Measurements from ENCODE around the gene BAZ2B. TPM values are rescaled to one million over a fixed set of nuclear protein-coding genes. Genes with fewer than 3 reads are reported as not detected.
"Not testable (repeated sequence)": the region's sequence is repeated elsewhere in the genome, so short reads cannot be mapped to it uniquely, and the experiment has no call there.

Gene BAZ2B
- total RNA-seq, 1 experiment from 2014 or later, result 21.5 TPM

GRCh38 chr2:159539701-159540100 lies 76.6 kb downstream of the BAZ2B start:
- no peak for DNase-seq (ENCODE audit: low read depth)

DNA sequence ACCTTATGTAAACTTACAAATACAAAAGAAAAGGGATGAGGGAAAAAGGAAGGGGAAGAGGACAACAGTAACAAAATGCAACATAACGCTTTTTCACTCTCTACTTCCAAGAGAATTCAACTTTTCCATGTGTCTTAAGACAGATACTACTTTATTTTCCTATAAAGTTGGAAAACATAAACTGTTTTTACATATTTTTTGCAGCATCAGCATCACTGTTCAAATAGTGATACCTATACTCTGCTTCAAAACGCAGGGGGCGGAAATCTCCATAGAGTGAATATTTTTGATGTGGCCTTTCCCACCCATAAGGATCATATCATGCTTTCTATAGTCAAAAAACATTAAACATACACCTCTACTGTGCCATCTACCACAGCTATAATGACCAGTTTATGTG lies 77.5 kb downstream of the BAZ2B start:
- DNase-seq (ENCODE audit: low read depth), result no peak

DNA sequence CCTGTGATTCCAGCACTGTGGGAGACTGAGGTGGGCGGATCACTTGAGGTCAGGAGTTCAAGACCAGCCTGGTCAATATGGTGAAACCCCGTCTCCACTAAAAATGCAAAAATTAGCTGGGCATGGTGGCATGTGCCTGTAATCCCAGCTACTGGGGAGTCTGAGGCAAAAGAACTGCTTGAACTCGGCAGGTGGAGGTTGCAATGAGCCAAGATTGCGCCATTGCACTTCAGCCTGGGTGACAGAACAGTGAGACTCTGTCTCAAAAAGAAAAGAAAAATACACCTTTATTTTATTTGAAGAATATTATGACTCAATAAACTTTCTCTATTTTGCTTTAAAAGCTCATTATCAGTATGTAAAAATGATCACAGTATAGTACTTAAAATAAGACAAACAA lies 81.1 kb downstream of the BAZ2B start:
- DNase-seq (ENCODE audit: low read depth), result not testable (repeated sequence)

- no peak for DNase-seq (ENCODE audit: low read depth)
Observed at GRCh38 chr2:159531475-159531874, 84.9 kb downstream of the BAZ2B start.

GRCh38 chr2:159526433-159526832 lies 89.9 kb downstream of the BAZ2B start:
- DNase-seq (ENCODE audit: low read depth), result no peak

GRCh38 chr2:159525012-159525411 lies 91.3 kb downstream of the BAZ2B start:
- DNase-seq (ENCODE audit: low read depth), result no peak

DNA sequence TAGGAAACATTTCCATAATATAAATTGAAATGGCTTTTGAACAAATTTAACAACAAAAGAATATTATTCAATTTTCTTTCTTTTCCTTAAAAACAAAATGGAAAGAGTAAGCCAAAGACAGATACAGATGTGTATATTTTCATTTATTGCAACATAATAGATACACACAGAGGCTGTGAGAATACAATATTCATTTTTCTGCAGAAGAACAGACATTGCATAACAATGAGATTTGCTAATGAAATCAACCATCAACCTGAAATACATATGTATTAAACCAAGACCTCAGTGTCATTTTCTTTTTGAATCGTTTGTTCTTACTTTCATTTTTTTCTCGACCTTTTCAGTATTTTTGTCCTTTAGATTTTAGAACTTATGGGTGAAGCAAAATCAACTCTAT lies 95.1 kb downstream of the BAZ2B start:
- DNase-seq (ENCODE audit: low read depth), result no peak

GRCh38 chr2:159518321-159519005 lies 97.9 kb downstream of the BAZ2B start:
- no peak for DNase-seq (ENCODE audit: low read depth)

DNA sequence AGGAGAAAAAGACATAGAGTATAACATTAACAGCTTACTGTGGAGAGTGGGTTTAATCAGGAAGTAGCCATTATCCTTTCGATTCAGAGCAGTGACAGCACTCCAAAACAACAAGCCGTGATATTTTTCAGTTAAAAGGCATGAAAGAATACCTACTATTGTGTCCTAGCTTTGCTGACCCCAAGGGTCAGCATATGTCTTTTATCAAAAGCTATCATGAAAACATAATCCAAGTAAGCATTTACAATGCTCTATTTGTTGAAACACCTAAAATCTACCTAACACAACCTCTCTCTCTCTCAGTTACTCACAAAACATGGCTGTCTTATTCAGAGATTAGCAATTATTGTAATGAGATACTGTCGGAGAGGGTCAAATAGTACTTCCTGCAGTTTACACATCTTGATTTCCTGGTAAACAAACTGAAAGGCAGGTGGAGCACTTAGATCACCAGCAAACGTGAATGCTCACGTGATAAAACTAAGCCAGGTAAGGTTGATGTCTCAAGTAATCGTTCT lies 100.0 kb downstream of the BAZ2B start:
- DNase-seq (ENCODE audit: low read depth), result no peak

DNA sequence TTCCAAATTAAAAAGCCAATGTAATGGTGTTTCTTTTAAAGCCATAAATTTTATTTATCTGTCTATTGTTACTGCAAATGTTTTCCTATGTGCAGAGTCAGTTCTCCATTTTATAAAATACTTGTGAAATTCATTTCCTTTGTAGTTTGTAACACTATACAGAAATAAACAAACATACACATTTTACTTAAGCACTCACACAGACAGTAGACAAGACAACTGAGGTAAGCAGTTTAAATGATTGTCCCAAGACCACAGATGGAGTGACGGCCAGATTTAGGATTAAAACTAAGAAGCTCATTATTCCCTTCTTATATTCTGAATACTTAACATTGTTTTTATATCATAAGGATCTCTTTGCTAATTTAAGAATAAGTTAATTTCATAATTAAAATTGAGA lies 100.9 kb downstream of the BAZ2B start:
- DNase-seq (ENCODE audit: low read depth), result no peak

DNA sequence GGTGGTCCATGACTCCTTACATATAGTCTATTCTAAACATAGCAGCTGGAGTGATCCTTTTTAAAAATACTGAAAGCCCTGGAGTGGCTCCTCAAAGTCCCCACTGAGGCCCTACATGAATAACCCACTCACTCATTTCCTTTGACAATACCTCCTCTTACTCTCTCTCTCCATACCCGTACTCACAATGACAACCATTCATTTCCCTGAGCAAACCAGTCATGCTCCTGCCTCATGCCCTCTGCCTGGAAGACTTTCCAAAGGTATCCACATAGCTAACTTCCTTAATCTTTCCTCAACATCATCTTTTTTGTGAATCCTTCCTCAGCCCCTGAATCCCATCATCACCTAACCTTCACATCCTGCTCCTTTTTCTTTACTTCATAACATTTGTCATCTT lies 102.6 kb downstream of the BAZ2B start:
- no peak for DNase-seq (ENCODE audit: low read depth)

- no peak for DNase-seq (ENCODE audit: low read depth)
Observed at GRCh38 chr2:159508140-159508539, 108.2 kb downstream of the BAZ2B start.

GRCh38 chr2:159506764-159507440 lies 109.4 kb downstream of the BAZ2B start:
- DNase-seq (ENCODE audit: low read depth), result peak; percentile 9

DNA sequence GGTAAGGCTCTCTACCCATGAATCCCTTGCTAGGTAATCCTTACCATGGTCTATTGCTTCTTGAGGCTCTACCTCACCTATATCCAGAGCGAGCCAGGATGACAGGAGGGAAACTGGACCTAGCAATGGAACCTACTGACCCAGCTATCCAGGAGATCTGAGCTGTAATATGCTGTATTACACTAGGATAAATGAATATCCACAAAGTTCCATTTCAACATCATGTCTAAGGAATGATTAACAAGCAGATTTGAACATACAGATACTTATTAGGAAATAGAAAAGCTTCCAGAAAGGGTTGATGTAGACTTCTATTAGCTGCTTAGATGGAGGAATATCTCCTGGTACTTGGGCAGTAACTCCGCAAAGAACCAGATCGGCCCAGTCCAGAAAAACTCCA lies 110.1 kb downstream of the BAZ2B start:
- DNase-seq (ENCODE audit: low read depth), result no peak

DNA sequence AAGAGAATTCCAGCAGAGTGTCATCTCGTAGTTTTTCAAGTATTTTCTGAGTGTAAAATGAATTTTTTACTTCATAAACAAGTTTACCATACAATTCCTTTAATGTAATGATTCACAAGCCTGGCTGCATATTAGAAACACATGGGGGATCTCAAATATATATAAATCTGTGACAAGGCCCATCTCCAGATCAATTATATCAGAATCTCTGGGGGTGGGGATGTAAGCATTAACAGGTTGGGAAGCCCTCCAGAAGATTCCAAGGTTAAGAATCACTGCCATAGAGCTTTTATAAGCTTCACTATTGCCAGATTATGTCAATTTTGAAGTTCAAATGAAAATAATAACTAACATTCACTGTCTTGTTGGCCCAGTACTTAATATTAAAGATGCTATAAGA lies 111.2 kb downstream of the BAZ2B start:
- no peak for DNase-seq (ENCODE audit: low read depth)

- no peak for DNase-seq (ENCODE audit: low read depth)
Observed at GRCh38 chr2:159501743-159502142, 114.6 kb downstream of the BAZ2B start.

GRCh38 chr2:159497847-159498246 lies 118.5 kb downstream of the BAZ2B start:
- DNase-seq (ENCODE audit: low read depth), result peak; percentile 4

- DNase-seq (ENCODE audit: low read depth), result peak; percentile 84
Observed at GRCh38 chr2:159497256-159497655, 119.1 kb downstream of the BAZ2B start.

DNA sequence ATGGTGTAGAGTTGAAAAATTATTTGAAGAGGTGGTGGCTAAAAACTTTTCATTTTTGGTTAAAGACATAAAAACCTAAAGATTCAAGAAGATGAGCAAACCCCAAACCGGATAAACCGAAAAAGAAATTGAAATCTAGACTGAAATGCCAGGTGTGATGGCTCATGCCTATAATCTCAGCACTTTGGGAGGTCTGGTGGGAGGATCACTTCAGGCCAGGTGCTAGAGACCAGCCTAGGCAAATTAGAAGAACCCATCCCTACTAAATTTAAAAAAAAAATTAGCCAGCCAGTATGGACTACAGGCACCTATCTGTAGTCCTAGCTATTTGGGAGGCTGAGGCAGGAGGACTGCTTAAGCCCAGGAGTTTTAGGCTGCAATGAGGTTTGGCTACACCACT lies 126.9 kb downstream of the BAZ2B start:
- DNase-seq (ENCODE audit: low read depth), result no peak

DNA sequence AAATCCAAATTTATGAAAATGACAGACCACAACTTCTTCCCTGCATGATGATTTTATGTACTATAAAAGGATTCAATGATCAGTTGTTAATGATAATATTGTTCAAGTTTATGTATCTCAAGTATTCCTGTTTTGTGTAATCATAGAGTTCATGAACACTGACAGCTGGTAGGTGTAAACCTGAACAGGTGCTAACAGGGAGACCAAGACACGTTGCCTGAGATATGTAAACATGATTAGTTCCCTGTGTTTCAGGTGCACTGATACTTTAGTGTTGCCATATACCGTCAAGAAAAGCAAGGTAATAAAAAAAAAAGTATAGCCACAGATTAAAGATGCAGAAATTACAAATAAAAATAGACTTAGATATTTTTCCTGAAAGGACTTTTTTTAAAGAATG lies 131.8 kb downstream of the BAZ2B start:
- no peak for DNase-seq (ENCODE audit: low read depth)

- DNase-seq (ENCODE audit: low read depth), result no peak
Observed at GRCh38 chr2:159476329-159476728, 140.0 kb downstream of the BAZ2B start.

- DNase-seq (ENCODE audit: low read depth), result no peak
Observed at GRCh38 chr2:159475793-159476192, 140.6 kb downstream of the BAZ2B start.

GRCh38 chr2:159471340-159471739 lies 145.0 kb downstream of the BAZ2B start:
- DNase-seq (ENCODE audit: low read depth), result no peak
